Hematopoietic multipotent progenitor cell treated with erythropoietin and hydrocortisone succinate and interleukin-3 and kit ligand, for 6 days (in vitro differentiated cells): ENCODE results near the gene TET3.

Experiments used
- DNase-seq: peaks from one replicate; pipeline ENCODE4 v3.0.0-alpha.2; 2015

Gene TET3

DNA sequence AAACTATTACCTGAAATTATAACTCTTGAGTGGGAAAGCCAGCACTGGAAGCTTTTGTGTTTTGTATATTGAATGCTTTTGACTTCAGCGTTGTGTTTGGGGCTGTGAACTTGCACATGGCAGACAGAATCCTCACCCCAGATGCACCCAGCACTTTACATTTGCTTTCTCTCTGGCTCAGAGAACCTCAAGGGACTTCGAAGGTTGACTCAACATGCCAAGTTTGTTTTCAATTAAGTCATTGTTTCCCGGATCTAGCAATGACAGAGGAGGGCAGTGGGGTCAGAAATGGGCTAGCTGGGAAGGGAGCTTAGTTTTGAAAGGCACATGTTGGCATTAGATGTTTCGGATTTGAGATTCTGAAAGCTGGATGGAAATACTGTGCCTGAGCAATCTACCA lies 22.4 kb downstream of the TET3 start:
- DNase-seq: no peak

DNA sequence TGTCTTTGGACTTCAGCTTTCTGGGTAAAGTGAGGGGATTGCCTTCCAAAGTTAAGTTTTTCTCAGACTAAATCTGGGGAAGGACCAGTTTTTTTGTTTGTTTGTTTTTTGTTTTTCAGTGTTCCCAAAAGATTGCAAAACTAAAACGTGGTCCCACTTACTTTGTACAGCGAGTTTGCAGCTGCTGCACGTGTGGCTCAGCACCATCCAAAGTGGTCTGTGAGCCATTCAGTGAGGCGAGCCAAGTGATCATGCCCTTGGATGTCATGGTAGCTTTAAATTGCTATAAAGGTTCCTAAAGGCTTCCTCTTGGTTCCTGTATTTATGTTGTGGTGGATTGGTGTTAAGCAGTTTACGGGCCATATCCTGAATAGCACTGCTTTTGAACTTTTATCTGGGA lies 23.0 kb downstream of the TET3 start:
- no peak for DNase-seq

DNA sequence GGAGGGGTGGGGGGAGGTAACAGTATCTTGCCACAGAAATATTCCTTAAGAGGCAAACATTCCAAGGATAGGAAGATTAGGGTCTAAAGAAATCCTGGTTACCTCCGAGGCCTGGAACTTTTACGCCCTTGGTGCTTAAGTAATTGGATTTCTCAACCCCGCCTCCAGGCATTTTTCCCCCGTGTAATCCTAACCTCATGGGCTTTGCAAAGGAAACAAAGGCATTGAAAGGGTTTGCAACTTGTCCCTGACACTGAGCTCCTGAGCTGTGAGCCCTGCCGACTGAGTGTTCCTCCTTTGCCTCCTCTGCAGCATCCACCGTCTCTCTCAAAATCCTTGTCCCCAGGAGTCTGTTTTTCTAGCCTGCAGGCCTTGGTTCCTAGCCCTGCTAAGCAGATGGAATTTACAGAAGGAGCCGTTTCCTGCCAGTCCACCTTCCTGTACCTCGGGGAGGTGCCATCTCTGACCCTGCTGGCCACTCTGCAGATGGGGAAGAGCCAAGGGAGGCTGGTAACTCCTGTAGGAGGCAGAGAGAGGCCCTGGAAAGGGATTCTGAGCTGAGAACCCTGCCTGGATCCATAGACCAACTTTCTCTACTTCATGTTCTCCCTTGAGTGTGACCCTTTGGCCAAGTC lies 24.2 kb downstream of the TET3 start:
- no peak for DNase-seq

DNA sequence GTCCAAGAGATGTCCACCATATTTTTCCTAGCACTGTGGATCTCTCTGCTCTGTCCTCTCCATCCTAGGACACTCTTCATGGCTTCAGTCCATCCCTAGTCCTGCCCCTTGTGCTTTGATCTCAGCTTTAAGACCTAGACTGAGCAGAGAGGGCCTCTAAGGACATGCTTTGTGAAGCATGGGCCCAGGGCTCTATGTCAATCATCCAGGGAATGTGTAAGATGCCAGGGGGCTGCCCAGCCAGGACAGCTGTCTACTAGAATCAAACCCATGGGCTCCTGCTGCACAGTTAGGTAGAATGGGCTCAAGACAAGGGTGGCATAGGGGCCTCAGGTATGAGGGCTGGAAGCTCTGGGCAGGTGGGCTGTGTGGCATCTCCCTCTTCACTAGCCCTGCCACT lies 24.9 kb downstream of the TET3 start:
- DNase-seq: no peak

DNA sequence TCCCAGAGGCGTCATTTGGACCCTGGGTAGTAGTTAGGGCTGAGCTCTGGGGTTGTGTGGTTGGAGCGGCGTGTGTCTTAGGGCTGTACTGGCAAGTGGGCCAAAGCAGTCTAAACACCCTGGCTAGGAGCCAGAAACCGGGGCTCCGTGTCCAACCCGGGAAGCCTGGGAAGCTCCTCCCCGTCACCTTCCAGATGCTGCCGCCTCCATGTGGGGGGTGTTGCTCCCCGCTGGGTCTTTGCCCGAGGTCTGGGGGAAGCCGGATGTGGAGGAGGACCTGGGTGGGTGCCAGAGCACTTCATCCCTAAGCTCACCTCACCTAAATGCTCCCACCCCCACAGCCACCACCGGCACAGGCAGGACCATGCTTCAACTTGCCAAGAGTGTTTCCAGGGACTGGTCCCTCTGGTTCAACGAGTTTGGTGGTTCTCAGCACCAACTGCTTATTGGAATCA lies 25.4 kb downstream of the TET3 start:
- no peak for DNase-seq

DNA sequence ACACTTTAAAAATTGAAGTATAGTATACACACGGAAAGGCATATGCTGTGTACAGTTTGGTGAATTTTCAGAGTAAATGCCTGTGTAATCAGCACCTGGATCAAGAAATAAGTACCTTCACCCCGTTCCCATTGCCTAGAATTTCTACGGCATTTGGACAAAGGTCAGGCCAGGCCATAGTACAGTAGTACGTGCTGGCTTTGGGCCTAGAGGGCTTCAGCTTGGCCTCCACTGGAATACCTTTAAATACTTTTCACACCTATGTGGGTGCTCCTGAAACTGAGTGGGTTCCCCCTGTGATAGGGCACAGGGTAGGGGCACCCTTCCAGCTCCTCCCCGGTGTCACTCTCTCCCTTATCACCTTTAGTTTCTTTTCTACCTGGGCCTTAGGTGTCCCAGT lies 26.5 kb downstream of the TET3 start:
- no peak for DNase-seq

DNA sequence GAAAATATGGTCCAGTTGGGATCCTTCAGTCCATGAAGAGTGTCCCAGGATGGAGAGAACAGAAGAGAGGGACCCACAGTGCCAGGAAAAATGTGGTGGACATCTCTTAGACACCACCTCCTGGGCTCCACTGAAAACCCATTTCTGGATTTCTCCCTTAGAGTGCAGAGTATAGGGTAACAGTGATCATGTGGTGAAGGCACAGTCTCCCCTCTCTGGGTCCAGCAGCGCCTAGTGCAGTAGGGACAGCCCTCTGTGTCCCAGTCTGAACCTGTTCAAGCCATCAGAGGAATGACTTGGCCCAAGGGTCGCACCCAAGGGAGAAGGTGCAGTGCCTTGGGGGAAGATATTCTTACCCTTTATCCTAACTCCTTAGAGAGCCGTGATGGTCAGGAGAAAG lies 30.1 kb downstream of the TET3 start:
- DNase-seq: no peak

DNA sequence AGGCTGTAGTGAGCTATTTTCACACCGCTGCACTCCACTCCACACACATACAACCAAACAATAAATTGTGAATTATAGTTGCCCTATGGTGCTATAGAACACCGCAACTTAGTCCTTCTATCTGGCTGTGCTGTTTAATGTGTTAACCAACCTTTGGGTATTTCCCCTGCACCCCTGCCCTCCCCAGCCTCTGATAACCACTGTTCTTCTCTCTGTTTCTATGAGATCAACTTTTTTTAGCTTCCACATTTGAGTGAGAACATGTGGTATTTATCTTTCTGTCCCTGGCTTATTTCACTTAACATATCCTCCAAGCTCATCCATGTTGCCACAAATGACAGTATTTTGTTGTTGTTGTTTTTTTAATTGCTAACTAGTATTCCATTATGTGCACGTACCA lies 32.5 kb downstream of the TET3 start:
- DNase-seq: peak; percentile 53

DNA sequence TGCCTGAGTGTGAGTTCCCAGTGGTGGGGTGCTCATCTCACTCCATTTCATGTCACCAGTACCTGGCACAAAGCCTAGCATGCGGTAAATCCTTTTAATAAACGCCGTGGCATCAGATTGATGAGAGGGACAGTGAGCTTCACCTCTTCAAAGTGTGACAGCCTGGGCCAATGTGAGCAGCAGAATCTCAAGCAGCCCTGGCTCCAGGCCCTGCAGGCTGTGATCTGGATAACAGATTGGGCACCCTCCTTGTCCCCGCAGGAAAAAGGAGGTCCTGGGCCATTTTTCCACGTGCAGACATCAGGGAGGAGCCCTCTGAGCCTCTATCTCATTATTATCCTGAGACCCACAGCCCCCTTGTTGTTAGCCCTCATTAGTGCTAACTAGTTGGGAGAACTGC lies 34.8 kb downstream of the TET3 start:
- no peak for DNase-seq

DNA sequence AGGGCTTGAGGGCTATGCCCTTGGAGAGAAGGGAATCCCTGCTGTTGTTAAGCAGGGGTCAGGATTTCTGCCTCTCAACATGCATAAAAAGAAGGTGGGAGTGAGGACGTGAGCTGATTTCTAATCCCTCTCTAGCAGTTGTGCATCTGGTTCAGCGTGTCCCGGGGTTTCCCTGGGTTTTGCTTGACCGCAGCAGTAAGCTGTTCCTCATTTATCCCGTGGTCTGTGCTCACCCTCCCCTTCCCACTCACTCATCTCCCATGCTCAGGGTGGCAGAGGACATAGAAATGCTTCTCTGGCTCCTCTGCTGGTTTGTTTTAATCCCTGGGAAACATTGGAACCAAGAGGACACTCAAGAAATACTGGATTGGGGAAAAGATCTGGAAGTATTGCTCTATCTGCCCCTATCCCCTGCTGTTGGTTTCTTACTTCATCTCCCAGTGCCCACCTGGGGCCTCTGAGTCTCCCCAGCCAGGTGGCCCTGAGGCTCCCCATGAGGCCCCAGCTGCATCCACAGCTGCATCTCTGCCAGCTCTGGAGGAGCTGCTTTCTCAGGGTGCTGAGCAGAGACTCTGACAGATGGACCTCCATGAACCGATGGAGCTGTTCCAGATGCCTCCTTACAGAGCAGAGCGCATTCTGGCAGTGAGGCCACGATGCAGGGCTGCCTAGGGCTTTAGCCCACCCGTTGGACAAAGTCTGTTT lies 36.1 kb downstream of the TET3 start:
- DNase-seq: no peak

DNA sequence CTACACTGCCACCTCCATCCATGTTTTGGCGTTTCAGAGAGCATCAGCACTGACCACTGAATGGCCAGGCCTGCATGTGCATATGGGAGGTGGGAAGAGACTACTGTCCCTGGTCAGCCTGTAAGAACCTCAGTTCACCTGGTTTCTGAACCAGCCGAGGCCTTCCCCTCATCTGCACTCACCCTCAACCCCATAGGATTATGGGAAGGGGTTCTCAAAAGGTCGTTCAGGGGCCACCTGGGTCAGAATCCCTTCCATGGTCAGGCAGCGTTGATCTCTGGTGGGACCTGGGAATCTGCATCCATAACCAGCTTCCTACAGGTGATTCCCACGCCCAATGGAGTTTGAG lies 36.7 kb downstream of the TET3 start:
- DNase-seq: no peak

DNA sequence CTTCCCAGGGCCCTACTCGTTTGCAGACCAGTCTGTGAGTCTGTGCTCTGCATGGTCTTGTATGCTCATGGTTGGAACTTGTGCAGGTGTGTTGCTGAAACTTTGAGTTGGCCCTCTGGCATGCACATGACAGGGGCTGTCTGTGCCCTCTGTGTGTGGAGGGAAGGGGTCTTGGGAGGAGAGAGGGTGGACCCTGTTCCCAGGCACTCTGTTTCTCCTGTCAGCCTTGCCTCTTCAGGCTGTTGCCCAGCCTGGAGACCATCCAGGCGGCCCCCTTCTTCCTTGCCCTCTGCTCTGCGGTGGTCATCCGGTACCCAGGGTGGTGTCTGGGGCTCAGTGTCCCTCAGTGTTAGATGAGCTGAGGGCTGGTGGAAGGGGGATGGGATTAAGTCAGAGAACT lies 39.5 kb downstream of the TET3 start:
- no peak for DNase-seq

DNA sequence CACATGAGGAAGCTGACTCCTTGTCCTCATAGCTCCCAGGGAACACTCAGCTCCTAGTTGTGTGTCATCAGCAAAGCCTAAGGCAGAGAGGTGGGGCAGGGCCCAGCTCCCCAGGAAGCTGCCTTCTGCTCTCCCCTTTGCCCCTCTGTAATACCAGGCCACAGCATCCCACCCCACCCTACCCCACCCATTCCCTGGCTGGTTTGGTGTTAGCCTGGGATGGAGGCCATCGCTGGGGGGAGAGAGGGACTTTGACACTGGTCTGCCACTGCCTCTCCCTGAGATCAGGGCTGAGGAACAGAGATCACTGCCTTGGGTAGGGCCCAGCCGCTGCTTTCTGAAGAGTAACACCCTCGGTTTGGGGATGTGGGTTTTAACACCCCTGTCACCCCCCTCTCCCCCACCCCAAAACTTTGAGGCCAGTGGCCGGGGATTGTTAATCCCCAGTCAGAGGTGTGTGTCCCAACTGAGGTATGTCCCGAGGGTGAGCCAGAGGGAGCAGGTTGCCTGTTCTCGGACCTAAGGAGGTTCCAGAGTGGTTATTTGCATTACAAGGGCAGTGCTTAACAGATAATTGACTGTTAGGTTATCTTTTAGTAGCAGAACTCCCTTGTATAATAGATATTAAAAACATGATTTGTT lies 41.4 kb downstream of the TET3 start:
- peak; percentile 84 for DNase-seq

DNA sequence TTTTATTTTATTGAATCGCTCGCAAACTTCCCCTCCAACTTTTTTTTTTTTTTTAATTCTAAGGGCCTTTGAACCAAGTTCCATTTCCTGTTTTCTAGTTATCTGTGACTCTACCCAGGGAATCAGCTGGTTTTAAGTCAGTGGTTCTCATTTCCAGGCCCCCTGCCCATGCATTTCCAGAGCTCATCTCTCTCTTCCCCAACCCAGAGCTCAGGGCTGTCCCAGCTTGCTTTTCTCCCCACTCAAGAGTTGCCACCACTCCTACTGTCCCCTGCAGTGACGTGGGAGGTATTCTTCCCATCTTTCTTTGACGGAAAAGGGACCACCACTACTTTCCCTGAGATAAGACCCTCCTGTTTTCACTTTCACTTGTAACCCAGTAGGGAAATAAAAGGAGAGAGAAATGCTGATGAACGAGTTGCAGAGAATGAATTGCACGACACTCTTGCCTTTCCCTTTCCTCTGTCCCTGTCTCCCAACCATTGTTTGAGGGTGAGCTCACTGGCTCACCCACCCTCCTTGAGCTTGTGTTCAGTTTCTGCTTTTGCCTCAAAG lies 42.1 kb downstream of the TET3 start:
- DNase-seq: no peak

DNA sequence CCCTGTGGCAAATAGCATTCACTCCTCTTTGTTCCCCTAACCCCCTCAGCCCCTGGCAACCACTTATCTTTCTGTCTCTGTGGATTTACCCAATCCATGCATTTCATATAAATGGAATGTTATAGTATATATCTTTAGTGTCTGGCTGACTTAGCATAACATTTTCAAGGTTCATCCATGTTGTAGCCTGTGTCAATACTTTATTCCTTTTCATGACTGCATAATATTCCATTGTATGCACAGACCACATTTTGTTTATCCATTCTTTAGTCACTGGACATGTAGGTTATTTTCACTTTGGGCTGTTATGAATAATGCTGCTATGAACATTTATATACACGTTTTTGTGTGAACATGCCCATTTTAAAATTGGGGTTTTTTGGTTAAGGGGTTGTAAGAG lies 42.8 kb downstream of the TET3 start:
- DNase-seq: no peak

DNA sequence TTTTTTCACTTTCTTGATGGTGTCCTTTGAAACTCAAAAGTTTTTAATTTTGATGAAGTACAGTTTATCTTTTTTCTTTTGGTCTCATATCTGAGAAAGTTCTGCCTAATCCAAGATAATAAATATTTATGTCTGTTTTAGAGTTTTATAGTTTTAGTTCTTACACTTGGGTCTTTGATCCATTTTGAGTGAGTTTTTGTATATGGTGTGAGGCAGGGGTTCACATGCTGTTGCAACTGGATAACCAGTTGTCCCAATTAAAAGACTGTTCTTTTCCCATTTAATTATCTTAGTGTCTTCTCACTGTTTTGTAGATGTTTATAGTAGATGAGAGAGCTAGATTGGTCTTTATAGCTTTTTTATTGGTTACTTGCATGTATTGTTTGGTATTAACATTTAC lies 43.6 kb downstream of the TET3 start:
- no peak for DNase-seq

DNA sequence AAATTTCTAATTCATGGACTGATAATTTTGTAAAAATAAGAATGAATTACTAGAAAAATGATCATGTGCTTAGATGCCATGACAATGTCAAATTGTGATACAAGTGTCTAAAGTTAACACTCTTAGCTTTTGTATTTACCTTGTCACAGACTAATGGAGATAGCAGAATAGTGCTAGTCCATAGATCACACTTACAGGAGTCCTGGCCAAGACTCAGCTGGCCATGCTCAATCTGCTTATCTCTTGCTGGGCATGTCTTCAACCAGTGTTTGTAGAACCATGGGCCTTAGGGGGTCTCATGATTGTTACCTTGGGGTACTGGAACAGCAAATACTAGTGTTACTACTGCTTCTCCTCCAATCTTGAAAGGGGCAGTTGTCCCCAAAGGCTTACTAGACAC lies 44.0 kb downstream of the TET3 start:
- peak; percentile 59 for DNase-seq

DNA sequence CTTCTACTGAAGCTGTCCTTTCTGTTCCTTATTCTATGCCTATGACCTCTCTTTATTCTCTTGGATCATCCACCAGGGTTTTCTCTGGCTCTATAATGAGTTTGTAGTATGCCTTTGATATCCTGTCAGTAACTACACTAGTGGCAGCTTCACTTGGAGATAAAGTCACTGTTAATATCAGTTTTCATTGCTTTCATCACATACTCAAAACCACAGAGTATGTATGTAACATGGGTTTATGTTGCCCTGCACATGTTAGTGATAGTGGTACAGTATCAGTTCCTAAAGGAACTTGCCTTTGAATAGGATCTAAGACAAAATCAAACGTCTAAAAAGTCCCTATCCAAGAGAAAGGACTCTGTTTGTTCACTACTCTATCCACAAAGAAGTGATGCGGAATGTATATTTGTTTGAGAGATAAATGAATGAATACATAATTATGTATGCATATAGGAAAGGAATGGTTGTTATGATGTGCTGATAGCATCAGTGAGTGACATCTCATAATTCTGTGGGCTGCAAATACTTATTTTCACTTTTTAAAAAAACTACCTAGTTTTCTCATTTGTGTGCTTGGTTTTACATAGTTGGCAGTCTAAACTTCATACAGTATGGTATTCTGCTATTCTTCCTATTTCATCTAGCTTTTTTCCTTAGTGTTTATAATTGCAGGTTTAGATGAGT lies 45.1 kb downstream of the TET3 start:
- DNase-seq: peak; percentile 70

DNA sequence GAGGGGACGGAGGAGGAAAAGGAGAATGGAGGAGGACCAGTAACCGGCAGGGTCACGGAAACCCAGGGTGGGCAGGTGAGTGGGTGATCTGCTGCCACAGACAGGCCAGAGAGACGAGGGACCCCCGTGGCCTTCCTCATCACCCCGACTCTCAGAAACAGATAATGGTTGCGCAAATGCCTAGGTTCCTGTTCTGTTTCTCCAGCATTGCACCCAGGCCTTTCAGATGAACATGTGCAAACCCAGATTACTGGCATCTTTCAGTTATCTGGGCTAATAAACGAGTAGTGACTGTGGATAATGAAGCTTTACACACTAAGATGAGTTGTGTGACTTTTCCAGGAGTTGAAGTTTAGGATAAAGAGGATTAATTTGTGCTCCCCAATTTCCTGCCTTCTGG lies 46.5 kb downstream of the TET3 start:
- peak; percentile 84 for DNase-seq

DNA sequence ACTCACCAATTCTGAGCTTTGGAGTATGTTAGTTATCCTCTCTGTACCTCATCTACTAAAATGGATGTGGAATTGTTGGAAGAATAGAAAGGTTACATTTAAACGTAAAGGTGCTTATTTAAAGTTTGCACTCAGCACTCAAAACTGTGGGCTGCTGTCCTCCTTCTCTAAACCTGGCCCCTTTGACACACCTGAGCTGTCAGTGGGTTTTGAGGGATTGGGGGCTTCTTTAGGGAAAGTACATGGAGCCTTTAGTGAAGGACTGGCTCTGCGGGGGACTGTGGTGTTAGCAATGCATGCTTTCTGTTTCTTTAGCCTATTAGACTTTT lies 47.2 kb downstream of the TET3 start:
- peak; percentile 72 for DNase-seq

DNA sequence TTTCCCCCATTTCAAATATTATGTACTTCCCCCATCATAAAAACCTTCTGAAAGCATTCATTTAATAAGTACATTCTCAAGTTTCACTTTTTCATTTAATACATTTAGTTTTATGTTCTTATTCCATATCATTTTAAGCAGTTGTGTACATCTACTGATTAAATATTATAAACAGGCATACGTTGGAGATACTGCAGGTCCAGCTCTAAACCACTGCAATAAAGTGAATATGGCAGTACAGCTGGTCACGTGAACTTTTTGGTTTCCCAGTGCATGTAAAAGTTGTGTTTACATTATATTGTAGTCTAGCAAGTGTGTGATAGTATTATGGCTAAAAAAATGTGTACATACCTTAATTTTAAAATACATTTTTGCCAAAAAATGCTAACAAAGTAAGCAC lies 48.7 kb downstream of the TET3 start:
- DNase-seq: no peak
